SHP77 treated with DMSO at 0.1 percent for 48 hours (cell line): Measurements from ENCODE around the gene NDFIP1.
A peak's percentile ranks its signal among the peaks of the same experiment; 100 is the strongest.

ENCODE experiments used
- DNase-seq: peaks from one replicate; lab custom pipeline; 2025; lab: John Stamatoyannopoulos, UW

The NDFIP1 gene

GRCh38 chr5:142119051-142119625 is 10.6 kb downstream of the NDFIP1 start:
- DNase-seq: no peak

DNA sequence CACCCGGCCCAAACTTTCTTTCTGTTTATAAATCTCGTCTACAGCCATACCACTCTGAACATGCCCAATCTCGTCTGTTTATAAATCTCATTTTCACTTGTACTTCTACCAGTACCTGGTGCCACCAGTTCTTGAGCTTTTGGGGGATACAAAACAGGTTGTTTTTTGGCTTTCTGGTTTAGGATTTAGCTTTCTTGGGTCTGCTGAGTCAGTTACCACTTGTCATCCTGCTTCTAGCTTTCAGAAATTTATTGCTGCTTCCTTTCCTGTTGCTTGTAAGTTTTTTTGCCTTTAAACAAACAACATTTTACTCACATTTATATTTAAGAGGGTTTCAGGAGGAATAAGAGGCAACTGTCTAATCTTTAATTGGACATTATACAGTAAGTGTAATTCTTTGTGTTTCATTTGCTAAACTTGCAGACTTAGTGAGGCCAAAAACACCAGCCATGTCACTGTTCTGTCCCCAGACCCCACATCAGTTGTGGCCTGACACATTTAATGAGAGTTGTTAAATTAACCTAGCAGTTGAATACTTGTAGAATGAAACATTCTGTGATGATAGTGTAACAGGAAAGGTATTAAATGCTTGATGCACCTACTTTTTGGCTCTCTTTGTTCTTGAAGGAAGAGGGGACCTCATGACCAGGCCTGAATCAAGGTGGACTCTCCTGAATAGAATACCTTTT is 11.8 kb downstream of the NDFIP1 start:
- DNase-seq: no peak

- no peak for DNase-seq
These were observed 13.5 kb downstream of the NDFIP1 start for GRCh38 chr5:142122121-142122520.

DNA sequence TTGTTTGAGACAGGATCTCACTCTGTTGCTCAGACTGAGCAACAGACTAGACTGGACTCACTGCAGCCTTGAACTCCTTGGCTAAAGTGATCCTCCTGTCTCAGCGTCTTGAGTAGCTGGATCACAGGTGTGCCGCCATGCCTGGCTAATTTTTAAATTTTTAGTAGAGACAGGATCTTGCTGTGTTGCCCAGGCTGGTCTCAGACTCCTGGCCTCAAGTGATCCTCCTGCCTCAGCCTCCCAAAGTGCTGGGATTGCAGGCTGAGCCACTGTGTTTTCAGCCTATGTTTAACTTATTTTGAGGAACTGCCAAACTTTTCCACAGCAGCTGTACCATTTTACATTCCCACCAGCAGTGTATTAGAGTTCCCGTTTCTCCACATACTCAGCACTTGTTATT is 16.8 kb downstream of the NDFIP1 start:
- no peak for DNase-seq

DNA sequence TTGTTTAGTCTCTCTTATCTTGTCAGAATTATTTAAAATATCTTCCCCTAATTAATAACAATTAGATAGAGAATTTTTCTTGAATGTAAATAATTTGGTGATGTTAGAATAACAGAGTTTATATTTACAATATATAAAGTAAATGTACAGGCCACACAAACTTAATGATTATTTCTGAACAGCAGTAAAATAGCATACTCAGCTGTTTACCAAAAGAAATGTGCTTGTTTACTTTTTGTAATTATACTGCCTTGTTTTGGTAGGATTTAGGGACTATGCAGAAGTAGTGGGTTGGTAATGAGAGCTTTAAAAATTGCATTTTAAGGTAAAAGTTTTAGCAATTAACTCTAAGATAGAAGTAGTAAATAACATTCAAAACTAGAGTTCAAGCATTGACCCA is 17.4 kb downstream of the NDFIP1 start:
- DNase-seq: no peak

- DNase-seq: no peak
These were observed 20.2 kb downstream of the NDFIP1 start for GRCh38 chr5:142128675-142129208.

DNA sequence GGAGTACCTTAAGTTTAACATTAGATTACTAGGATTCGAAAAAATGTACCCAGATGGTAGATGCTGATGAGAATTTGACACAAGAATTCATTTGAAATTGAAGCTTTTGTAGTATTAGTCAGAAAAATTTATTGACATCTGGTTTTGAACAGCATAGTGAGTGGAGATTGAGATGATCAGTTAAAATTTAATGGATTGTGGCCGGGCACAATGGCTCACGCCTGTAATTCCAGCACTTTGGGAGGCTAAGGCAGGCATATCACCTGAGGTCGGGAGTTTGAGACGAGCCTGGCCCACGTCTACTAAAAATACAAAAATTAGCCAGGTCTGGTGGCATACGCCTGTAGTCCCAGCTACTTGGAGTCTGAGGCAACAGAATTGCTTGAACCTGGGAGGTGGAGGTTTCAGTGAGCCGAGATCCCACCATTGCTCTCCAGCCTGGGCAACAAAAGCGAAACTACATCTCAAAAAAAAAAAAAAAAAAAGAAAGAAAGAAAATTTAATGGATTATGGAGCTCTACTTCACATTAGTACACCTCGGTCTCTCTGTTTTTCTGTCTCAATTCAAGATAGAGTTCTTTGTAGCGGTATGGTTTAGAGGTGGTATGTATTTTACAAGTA is 21.0 kb downstream of the NDFIP1 start:
- no peak for DNase-seq

DNA sequence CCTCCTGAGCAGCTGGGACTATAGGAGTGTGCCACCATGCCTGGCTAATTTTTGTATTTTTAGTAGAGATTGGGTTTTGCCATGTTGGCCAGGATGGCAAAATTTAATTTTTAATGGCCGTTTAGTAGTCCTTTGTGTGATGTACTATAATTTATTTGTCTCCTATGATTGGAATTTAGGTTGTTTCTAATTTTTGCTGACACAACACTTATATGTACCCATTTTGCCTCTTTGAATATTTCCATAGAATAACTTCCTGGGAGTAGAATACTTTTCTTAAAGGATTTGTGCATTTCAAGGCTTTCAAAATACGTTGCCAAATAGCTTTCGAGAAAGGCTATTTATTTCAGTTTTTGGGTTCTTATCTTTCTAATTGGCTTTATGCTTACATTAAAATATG is 22.8 kb downstream of the NDFIP1 start:
- DNase-seq: no peak

GRCh38 chr5:142132916-142133315 is 24.3 kb downstream of the NDFIP1 start:
- DNase-seq: no peak

DNA sequence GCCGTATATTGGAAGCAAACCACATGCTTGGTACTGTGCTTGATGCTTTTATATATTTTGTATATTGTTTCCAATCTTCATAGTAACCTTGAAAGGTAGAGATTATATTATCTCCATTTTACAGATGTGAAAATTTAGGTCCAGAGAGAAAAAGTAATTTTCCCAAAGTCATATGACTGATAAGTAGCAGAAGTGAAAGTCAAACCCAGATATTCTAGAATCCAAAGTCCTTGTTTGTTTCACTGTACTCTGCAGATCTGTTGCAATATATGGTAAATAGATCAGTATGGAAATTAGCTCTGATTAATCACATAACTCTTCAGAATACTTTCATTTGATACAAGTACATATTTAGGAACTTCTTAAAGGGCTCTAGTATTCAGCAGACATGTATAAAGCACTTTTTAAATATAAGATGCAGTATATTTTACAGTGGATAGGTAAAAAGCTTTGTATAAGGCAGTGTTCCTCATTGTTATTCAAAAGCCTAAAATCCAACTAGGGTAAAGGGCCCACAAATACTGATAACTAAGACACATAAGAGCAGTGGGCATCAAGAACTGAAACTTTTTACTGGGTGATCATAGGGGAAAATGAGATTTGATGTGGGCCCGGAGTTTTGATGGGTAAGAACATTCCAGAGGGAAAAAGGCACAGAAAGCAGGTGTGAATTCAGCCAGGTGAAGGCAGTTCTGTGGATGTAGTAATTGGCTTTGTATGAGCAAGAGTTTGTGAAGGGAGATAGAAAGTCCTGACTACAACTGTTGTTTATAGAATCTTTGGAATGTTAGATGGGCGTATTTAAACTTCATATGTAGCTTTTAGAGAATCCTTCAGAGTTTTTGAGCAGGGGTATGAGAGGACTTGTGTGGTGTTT is 25.0 kb downstream of the NDFIP1 start:
- no peak for DNase-seq

DNA sequence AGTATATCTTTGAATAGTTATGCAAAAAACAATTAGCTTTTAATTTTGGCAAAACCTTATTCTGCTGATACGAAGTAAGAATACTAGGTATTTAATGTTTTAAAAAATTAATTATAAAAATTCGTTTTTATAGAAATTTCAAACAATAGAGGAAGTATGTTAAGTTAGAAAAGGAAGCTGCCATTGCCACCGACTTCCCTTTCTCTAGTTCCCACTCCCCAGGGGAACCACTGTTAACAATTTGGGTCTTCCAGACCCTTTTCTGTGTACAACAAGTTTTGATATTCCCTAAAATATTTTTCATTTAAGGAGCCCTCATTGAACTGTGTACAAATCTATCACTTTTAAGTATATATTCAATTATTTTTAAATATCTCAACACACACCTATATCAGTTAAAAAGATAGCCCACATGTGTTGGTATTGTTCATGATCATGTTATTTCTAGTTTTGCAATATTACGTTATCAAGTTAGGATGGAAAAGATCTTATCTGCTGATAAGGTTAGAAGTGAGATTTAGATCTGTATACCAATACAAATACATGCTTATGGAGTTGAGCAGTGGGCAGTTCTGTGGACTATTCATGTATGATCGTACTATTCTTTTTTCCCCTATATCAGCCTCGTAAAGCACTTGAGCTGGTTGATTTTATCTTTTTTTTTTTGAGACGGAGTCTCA is 25.9 kb downstream of the NDFIP1 start:
- no peak for DNase-seq

DNA sequence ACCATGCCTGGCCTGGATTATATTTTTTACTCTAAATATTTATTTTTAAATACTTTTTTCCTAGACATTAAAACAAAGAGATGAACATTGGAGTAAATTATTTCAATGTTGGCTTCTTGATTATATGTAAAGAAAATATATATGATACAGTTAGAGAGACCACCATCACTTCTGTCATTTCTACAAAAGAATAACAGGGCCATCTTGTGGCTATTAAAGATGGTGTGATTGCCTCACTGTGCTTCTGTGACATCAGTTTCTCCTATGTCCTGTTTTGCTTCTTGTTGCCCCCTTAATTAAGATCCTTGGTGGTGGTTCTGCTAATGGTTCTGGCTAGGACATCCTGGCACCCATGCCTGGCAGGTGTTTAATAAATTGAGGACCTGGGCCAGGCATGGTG is 32.9 kb downstream of the NDFIP1 start:
- no peak for DNase-seq

DNA sequence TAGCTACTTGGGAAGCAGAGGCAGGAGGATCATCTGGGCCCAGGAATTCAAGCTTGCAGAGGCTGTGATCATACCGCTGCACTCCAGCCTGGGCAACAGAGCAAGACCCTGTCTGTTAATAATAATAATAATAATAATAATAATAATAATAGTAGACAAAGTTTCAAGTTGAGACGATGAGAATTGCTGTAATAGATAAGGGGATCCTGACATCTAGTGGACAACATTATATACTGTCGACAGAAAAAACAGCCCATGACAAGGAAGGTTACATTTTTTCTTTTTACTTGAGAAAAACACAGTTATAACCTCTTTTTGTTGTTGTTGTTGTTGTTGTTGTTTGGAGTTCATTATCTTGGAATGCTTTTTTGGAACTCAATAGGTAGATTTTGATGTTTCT is 35.3 kb downstream of the NDFIP1 start:
- DNase-seq: no peak

- DNase-seq: peak; percentile 32
These were observed 36.7 kb downstream of the NDFIP1 start for GRCh38 chr5:142145106-142145900.

- no peak for DNase-seq
These were observed 40.8 kb downstream of the NDFIP1 start for GRCh38 chr5:142149363-142149762.

GRCh38 chr5:142150431-142150830 is 41.9 kb downstream of the NDFIP1 start:
- no peak for DNase-seq

DNA sequence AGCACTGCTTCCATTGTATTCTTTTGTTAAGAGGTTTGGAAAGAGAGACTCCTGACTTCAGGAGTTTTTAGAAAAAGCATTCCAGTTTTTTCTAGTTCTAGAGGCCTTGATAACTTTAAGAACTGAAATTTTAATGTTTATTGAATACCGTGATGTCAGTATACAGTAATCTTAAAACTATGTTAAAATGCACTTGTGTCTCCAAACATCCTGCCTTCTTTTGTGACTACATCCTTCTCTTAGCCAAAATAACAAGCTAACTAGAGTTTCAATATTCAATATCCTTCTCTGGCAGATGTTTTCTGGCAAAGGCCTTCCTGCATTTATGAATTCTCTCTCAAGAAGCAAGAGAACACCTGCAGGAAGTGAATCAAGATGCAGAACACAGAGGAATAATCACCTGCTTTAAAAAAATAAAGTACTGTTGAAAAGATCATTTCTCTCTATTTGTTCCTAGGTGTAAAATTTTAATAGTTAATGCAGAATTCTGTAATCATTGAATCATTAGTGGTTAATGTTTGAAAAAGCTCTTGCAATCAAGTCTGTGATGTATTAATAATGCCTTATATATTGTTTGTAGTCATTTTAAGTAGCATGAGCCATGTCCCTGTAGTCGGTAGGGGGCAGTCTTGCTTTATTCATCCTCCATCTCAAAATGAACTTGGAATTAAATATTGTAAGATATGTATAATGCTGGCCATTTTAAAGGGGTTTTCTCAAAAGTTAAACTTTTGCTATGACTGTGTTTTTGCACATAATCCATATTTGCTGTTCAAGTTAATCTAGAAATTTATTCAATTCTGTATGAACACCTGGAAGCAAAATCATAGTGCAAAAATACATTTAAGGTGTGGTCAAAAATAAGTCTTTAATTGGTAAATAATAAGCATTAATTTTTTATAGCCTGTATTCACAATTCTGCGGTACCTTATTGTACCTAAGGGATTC is 43.1 kb downstream of the NDFIP1 start:
- peak; percentile 17 for DNase-seq

DNA sequence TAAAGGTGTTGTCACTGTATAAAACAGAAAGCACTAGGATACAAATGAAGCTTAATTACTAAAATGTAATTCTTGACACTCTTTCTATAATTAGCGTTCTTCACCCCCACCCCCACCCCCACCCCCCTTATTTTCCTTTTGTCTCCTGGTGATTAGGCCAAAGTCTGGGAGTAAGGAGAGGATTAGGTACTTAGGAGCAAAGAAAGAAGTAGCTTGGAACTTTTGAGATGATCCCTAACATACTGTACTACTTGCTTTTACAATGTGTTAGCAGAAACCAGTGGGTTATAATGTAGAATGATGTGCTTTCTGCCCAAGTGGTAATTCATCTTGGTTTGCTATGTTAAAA is 43.8 kb downstream of the NDFIP1 start:
- no peak for DNase-seq

GRCh38 chr5:142153674-142154448 is 45.3 kb downstream of the NDFIP1 start:
- no peak for DNase-seq
